Measurements from ENCODE around the gene SUFU. TPM values are rescaled to one million over a fixed set of nuclear protein-coding genes. Genes with fewer than 3 reads are reported as not detected.

Gene SUFU
- total and polyA plus RNA-seq, 2 of the 8 experiments (the other 6 are each of a cell fraction or from before 2014, with no cell fraction given) = 7.0 to 10.8 TPM

GRCh38 chr10:102657984-102658724, 154.4 kb downstream of the SUFU start (continued):
- no peak for TF ChIP-seq ZNF274 (IDR thresholded peaks at IDR 0.05; ENCODE audit: borderline replicate concordance, extremely low read depth, low read length)
- TF ChIP-seq ATF2 (IDR thresholded peaks at IDR 0.05; ENCODE audit: low read length) = no peak
- no peak for TF ChIP-seq SUZ12 (IDR thresholded peaks at IDR 0.05; ENCODE audit: low read length)
- no peak for TF ChIP-seq HDAC6 (IDR thresholded peaks at IDR 0.05; ENCODE audit: low read depth, low read length)
- TF ChIP-seq PHF8 (conservative IDR thresholded peaks at IDR 0.05; ENCODE audit: low read depth, low read length) = no peak
- no peak for TF ChIP-seq YY1 (IDR thresholded peaks at IDR 0.05; ENCODE audit: low read depth, low read length)

All from H1 (cell line).